OCI-LY3 (cell line): Measurements from ENCODE around the gene TBX1.

ENCODE experiments used
- EZH2phosphoT487 ChIP-seq: fragments of 200-600 bp; shearing (Covaris generic); IDR thresholded peaks from 2 replicates; pipeline ENCODE4 v1.6.1; 2018; ENCODE audit warnings: antibody characterized with exemption, mixed run types, low read depth
- TF ChIP-seq, protein P1 (sequence below): fragments of 200-600, 300-600 bp; sonication (generic); IDR thresholded peaks from 2 replicates; pipeline ENCODE4 v1.5.1; 2014; ENCODE audit warnings: antibody characterized with exemption, low read length, low read depth

DNA sequence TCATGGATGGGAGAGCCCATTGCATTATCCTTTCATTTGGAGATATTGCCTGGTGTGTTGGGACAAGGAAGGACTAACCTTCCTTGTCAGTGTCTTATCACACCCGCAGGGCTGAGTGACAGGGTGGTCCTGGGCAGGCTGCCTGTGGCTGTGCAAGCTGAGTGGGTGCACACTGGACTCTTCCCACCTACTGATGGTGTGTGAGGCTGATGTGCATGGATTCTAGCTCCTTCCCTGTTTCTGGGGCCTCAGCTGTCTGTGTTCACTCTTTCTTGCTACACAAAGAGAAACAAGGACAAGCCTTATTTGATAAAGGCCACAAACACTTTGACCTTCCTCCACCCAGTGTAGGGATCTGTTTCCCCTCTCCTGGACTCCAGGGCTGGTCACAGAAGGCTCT, 22.0 kb downstream of the TBX1 start:
- no peak for TF ChIP-seq EZH2phosphoT487
- TF ChIP-seq, protein P1, sequence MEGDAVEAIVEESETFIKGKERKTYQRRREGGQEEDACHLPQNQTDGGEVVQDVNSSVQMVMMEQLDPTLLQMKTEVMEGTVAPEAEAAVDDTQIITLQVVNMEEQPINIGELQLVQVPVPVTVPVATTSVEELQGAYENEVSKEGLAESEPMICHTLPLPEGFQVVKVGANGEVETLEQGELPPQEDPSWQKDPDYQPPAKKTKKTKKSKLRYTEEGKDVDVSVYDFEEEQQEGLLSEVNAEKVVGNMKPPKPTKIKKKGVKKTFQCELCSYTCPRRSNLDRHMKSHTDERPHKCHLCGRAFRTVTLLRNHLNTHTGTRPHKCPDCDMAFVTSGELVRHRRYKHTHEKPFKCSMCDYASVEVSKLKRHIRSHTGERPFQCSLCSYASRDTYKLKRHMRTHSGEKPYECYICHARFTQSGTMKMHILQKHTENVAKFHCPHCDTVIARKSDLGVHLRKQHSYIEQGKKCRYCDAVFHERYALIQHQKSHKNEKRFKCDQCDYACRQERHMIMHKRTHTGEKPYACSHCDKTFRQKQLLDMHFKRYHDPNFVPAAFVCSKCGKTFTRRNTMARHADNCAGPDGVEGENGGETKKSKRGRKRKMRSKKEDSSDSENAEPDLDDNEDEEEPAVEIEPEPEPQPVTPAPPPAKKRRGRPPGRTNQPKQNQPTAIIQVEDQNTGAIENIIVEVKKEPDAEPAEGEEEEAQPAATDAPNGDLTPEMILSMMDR = no peak
